T-helper 1 cell (primary cell): ENCODE results near the gene TNFSF9.
"Not testable (repeated sequence)": the region's sequence is repeated elsewhere in the genome, so short reads cannot be mapped to it uniquely, and the experiment has no call there.

Source experiments
- DNase-seq, 5 donors: peaks; one replicate each; pipeline ENCODE4 v3.0.0-alpha.2; 2012 to 2020

Gene TNFSF9

DNA sequence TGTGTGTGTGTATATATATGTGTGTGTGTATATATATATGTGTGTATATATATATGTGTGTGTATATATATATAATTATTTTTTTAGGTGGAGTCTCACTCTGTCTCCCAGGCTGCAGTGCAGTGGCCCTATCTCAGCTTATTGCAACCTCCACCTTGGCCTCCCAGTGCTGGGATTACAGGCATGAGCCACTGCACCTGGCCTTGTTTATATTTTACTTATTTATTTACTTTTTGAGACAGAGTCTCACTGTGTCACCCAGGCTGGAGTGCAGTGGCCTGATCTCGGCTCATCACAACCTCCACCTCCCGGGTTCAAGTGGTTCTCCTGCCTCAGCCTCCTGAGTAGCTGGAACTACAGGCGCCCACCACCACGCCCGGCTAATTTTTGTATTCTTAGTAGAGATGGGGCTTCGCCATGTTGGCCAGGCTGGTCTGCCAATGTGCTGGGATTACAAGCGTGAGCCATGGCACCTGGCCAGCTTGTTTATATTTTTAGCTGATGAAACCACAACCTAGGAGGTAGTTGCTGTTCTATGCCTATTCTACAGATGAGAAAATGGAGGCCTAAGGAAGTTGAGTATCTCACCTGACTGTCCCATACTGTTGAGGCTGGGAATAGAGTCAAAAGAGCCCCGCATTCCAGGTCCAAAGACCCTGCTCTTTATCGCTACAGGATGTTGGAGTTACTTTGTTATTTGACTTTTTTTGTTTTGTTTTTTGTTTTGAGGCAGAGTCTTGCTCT is 22.6 kb upstream of the TNFSF9 start:
- not testable (repeated sequence) for DNase-seq

DNA sequence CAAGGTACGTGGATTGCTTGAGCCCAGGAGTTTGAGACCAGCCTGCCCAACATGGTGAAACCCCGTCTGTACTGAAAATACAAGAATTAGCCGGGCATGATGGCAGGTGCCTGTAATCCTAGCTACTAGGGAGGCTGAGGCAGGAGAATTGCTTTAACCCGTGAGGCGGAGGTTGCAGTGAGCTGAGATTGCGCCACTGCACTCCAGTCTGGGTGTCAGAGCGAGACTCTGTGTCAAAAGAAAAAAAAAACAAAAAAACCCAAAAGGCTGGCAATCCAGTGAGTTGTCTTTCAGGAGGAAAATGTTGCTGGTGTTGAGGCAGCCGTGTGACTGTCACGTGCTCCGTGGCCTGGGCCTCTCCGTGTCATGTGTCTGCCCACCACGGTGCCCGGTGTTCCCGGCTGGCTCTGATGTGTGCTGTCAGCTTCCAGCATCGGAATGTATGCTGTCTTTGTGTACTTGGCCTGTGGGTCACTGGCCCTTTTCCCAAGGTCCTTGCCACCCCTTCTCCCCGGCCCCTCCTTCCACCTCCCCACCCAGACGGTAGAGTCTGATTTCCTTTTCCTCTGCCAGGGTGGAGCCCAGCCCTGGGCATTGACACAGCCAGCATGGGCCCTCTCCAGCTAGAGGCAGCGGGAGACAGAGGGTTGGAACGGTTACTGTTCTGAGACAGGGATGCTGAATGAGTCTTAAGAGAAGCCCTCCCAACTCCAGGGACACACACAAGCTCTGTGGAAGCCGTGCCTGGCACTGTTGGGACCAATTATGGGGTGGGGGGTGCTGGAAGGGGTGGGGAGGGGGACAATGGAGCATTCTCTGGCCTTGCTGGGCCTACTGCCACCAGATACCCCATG is 21.5 kb upstream of the TNFSF9 start:
- DNase-seq = no peak

DNA sequence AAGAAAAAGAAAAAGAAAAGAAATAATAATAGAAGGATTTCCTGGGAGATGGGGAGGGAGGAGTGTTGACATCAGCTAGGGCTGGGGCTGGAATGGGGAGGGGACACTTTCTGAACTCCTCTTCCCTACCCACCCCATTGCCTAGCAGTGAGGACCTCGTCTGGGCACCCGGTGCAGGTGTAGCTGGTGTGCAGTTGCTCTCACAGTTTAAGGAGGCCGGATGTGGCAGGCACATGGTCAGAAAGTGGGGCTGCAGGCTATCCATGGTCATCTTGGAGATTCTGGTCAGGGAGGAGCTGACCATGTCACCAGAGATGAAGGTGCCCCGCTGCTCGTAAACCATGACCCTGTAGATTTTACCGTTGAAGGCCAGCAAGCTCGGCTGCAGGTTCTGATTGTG is 20.2 kb upstream of the TNFSF9 start:
- DNase-seq = no peak

DNA sequence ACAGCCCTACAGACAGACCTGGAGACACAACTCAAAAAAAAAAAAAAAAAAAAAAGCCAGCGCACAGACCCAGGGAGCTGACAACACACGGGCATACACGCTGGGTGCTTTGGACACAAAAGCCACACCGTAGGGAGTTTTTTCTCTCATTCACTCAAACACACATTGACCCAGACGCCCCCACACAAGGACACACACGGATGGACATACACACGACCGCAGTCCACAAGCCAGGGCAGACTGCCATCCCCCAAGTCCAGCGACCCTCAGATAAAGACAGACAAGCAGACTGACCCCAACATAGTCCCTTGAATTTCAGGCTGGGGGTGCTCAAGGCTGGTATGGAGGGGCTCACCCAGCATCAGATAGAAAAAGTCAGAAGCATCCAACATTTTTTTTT is 16.7 kb upstream of the TNFSF9 start:
- no peak for DNase-seq

DNA sequence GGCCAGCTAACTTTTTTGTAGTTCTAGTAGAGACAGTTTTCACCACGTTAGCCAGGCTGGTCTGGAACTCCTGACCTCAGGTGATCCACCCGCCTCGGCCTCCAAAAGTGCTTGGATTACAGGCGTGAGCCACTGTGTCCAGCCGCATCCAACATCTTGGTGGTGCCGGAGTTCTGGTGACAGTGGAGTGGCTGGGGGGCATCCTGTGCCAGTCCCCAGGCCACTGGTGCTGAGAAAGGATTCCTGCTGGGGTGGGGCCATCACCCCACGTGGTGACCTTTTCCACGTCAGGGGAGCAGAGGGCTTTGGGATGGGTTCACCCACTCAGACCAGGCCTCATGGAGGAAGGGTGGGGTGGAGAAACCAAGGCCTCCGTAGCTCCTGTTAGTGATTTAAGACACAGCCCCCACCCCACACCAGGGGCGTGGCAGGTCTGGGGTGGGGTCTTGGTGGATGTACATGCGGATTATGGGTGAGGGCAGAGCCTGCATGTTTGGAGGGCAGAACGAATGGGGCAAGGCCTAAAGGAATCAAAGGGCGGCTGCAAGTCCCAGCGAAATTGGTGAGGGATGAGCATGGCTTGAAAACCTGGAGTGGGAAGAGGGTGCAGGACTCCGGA is 15.8 kb upstream of the TNFSF9 start:
- no peak for DNase-seq

DNA sequence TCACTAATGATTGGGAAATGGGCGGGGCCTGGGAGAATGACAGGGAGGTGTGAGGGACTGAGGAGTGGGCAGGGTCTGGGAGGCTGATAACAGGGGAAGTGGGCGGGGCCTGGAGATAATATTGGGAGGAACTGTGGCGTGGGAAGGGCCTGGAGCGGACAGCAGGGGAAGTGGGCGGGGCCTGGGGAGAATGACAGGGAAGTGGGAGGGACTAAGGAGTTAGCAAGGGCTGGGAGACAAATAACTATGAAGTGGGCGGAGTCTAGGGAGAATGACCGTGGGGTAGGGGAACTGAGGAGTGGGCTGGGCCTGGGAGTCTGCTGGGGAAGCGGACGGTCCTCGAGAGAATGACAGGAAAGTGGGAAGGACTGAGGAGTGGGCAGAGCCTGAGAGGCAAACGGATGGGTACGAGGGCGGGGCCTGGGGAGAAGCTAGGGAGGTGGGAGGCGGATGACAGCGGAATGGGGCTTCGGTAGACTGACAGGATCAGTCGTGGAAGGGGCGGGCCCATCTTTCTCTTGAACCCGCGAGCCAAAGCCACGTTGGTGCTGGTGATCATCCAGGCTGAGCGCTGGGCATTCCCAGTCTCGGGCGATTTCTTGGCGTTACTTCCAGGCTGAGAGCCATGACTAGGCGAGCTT is 14.7 kb upstream of the TNFSF9 start:
- peak; percentile 35 to 90 (median 46) for DNase-seq

DNA sequence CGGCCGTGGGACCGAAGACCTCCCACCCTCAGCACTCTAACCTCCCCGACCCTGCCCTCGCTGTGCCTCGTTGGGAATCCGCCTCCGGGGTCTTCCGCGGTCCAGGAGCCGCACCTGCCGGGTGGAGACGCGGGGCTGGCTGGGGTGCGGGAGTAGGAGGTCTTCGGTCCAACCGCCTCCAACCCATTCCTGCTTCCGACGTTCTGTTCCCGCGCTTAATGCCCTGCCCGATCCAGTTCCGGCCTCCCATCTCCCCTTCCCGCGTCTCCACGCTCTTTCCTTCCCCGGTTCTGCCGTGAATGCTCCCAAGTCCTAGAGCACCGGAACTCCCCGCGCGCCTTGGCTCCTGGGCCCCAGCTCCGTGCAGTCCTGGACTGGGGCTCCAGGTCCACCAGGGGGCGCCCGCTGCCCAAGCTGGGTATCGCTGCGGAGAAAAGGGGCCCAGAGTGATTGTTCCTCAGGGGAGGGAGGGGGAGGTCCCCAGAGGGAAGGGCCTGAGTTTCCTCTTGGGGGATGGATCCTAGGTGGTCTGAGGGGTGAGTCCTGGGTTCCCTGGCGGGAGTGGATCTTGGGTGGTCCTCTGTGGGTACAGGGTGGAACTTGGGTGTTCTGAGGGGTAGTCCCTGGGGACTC is 14.1 kb upstream of the TNFSF9 start:
- DNase-seq = peak; percentile 79 to 90 (median 85)

DNA sequence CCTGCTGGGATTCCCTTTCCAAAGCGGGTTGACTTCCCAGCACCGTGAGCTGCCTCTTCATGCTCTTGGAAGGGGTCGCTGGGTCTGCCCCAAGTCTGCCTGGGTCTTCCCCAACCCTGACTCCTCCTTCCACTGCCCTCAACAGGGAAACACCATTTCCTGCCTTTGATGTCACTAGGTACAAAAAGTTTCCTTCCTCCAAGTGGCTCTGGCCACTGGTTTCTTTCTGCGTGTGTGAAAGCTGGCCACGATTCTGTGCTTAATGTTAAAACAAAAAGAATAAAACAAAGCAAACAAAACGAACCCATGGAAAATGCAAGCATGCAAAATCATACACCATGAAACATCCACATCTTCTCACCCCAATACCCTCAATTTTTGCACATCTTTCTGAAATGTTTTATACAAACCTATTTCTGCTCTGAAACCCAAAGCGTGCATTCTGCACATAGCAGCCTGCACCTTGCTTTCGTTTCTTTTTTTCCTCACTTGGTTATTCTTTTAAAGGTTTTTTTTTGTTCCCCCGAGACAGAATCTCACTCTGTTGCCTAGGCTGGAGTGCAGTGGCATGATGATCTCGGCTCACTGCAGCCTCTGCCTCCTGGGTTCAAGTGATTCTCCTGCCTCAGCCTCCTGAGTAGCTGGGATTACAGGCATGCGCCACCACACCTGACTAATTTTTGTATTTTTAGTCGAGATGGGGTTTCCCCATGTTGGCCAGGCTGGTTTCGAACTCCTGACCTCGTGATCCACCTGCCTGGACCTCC is 12.5 kb upstream of the TNFSF9 start:
- DNase-seq = no peak

DNA sequence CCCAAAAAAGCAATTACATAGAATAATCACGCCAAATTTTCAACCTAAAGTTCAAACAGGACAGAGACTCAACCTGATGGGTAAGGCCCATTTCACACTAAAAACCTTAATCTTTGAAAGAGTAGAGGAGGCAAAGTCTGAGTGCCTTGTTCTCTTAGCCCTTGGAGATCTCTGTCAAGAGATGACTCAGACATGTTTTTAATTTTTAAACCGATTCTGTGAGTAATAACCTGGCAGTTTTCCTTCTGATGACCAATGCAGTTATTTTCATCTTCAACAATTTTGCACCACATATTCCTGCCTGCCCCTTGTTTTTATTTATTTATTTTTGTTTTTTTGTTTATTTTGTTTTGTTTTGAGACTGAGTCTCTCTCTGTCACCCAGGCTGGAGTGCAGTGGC is 11.5 kb upstream of the TNFSF9 start:
- DNase-seq = no peak

DNA sequence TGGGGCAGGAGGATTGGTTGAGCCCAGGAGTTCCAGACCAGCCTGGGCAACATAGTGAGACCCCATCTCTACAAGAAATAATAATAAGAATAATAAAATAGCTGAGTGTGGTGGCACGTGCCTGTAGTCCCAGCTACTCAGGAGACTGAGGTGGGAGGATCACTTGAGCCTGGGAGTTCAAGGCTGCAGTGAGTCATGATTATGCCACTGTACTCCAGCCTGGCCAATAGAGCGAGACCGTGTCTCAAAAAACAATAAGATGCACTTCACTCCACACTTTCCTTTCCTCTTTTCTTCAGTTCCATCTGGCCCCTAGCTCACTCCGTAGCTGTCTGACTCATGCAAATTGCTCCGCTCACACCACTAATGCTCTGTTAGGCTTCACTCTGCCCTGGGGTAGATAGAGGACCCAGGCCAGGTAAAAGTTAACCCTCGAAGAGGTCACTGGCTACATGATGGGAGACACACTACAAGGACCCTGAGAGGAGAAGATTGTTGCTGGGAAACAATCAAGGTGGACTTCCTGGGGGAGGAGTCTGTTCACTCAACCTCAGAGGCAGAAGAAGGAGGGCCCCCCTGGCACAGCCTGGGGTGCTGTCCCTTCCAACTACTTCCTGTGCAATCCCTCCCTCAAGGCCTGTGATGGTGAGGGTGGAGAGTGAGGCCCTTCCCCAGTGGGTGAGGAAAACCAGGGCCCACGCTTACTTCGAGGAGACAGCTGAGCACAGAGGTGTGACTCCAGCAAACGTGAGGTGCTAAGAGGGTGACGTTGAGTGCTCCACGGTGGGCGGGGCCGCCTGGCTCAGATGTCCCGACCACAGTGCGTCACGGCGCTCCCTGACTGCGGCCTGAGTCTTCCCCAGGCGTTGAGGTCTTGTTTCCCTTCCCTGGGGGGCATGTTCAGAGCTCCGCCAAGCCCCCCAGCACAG is 8.8 kb upstream of the TNFSF9 start:
- DNase-seq = peak in 4 of 5 donors; percentile 25 to 56 (median 47)

DNA sequence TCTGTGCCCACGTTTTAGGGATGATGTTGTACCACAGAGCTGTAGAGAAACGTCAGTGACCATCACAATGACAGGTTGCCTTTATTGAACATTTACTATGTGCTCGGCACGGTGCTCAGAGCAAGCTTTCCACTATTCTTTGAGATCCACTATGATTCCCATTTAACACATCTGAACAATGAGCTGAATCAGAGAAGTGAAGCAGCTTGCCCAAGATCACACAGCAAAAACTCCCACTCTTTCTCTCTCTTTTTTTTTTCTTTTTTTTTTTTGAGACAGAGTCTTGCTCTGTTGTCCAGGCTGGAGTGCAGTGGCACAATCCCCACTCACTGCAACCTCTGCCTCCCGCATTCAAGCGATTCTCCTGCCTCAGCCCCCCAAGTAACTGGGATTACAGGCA is 8.1 kb upstream of the TNFSF9 start:
- DNase-seq = no peak

DNA sequence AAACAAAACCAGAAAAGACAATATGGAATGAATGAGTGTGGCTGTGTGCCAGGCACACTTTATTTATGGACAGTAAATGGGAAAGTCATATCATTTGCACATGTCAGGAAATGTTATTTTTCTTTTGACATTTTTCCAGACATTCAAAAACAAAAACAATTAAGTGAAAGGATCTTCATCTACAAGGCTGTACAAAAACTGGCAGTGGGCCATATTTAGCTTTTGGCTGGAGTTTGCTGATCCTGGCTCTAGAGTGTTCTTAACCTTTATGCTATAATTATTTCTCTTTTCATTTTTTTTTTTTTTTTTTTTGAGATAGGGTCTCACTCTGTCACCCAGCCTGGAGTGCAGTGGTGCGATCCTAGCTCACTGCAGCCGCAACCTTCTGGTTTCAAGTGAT is 6.5 kb upstream of the TNFSF9 start:
- no peak for DNase-seq

DNA sequence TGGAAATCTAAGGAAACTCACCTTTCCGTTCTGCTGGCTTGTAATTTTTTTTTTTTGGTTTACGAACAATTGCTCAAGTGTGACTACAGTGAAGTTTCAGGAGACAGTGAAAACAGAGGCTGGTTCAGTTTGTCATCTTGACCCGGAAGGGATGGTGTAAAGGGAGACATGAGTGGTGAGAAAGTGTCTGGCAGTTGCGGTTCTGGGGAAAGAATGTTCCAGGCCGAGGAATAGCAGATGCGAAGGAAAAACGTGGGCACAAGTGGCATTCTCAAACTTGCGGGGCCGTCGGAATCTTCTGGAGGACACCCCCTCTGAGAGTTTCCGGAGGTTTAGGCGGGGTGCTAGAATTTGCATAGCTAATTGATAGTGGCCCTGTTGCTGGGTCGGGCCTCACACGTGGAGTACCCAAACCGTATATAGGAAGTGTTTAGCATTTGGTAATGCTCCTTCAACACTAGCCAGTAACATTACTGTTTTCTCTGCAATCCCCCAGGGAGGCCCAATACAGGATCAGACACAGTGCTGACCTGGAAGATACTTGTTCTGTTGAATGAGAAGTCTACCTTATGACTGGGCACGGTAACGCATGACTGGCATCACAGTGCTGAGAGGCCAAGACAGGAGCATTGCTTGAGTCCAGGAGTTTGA is 2.8 kb upstream of the TNFSF9 start:
- no peak for DNase-seq

DNA sequence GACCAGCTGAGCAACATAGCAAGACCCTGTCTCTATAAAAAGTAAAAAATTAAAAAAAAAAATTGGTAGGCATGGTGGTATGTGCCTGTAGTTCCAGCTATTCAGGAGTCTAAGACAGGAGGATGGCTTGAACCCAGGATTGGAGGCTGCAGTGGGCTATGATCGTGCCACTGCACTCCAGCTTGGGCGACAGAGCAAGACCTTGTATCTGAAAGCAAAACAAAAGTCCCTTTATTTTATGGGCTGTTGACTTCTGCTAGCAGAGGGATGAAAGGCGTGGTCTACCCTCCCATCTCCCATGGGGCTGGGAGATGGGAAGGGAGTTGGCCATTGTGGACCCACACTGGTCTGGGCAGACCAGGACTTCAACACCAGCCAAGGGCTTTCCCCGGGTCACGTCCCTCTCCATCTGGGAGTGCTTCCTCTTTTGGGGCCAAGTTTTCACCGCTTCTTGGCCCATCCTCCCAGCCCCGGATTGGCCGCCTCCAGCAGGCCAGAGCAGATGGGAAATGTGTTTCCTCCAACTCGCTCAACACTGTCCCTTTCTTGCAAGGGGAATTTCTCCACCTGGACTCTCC is 2.2 kb upstream of the TNFSF9 start:
- DNase-seq = no peak

DNA sequence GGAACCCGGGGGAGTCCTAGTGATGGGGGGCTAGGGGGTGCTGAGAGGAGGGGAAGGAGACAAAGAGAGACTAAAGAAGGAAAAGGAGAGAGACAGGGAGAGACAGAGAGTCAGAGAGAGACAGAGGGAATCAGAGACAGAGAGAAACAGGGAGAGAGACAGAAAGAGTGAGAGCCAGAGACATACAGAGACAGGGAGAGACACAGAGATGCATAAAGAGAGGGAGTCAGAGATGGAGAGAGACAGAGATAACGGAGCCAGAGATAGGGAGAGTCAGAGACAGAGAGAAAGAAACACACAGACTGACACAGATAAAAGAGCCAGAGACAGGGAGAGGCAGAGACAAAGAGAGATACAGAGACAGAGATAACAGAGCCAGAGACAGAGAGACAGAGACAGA is 1.5 kb upstream of the TNFSF9 start:
- DNase-seq = no peak

DNA sequence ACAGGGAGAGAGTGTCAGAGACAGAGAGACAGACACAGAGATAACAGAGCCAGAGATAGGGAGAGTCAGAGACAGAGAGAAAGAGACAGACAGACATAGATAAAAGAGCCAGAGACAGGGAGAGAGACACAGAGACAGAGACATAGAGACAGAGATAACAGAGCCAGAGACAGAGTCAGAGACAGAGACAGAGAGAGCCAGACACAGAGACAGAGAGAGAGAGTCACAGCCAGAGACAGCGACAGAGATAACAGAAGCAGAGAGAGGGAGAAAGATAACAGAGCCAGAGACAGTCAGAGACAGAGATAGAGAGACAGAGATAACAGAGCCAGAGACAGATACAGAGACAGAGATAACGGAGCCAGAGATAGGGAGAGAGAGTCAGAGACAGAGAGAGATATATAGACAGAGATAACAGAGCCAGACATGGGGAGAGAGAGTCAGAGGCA is 865 bp upstream of the TNFSF9 start:
- no peak for DNase-seq

DNA sequence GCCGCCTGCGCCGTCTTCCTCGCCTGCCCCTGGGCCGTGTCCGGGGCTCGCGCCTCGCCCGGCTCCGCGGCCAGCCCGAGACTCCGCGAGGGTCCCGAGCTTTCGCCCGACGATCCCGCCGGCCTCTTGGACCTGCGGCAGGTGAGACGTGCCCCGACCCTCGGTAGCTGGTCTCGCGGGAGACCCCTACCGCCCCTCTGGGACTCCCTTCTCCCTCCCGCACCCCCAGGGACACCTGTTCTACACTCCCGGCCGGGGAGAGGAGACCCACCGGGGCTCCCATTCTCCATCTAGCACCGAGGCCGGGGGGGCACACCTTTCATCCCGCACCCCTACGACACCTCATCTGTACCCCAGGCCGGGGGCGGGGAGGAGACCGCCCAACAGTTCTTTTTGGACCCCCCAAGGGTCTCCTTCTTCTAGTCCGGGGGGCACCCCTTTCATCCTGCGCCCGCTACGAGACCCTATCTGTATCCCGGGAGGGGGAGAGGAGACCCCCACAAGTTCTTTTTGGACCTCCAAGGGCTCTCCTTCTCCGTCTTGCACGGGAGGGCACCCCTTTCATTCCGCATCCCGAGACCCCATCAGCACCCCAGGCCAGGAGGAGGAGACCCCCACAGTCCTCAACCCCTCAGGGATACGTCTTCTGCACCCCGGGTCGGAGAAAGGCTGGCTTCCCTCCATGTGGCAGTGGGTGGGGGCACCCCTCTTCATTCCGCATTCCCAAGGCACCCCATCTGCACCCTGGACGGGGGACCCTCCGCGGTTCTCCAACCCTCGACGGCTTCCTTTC is 533 bp downstream of the TNFSF9 start:
- DNase-seq = no peak

DNA sequence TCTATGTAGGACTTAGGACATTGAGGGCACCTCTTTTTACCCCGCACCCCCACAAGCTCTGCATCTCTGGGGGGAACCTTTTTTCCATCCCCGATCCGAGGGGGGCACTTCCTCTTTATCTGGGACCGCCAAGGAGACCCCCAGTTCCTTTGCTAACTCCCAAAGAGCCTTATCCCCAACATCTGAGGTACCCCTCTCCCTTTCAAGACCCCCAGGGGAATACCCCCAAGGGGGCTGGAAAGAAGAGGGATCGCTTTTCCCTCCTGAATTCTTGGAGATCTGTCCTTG is 1.1 kb downstream of the TNFSF9 start:
- no peak for DNase-seq
